Kidney (tissue), 14 donors: ENCODE data around the gene PSG2. TPM values are rescaled to one million over a fixed set of nuclear protein-coding genes. Genes with fewer than 3 reads are reported as not detected.
A peak's percentile ranks its signal among the peaks of the same experiment; 100 is the strongest.
"Not testable (repeated sequence)": the region's sequence is repeated elsewhere in the genome, so short reads cannot be mapped to it uniquely, and the experiment has no call there.

Experiments
- DNase-seq, 5 donors: peaks; one replicate each; pipeline ENCODE4 v3.0.0-alpha.2; 2013 to 2020
- FAIRE-seq: peaks from 2 replicates; lab custom pipeline; 2012; peaks lifted over from hg19 to GRCh38; lab: Jason Lieb, UNC
- H3K27ac ChIP-seq, 2 donors: one replicate each; pipeline ENCODE4 v1.7.0; 2013; ENCODE audit warnings: low read depth in 2 of 2, low read length in 2 of 2, inconsistent platforms in 1 of 2
- H3K27me3 ChIP-seq: one replicate; pipeline ENCODE4 v1.7.1; 2013; ENCODE audit warnings: low read length, inconsistent platforms; ENCODE audit not compliant: control insufficient read depth, insufficient read depth
- H3K36me3 ChIP-seq, 3 donors: one replicate each; pipeline versions ENCODE4 v1.7.0 to v1.7.1; 2013; ENCODE audit warnings: low read length in 3 of 3, control low read depth in 1 of 3, inconsistent platforms in 1 of 3; ENCODE audit not compliant: insufficient read depth in 3 of 3, control insufficient read depth in 2 of 3
- H3K4me1 ChIP-seq, 3 donors: one replicate each; pipeline versions ENCODE4 v1.7.0 to v1.7.1; 2013; ENCODE audit warnings: low read length in 3 of 3, inconsistent platforms in 1 of 3, low read depth in 1 of 3; ENCODE audit not compliant: control insufficient read depth in 2 of 3, insufficient read depth in 2 of 3
- H3K4me3 ChIP-seq, 3 donors: one replicate each; pipeline versions ENCODE4 v1.7.0 to v1.8.1; 2013; ENCODE audit warnings: low read length in 3 of 3, control low read depth in 1 of 3, inconsistent platforms in 1 of 3
- H3K9ac ChIP-seq, 3 donors: one replicate each; pipeline versions ENCODE4 v1.7.0 to v1.7.1; 2013; ENCODE audit warnings: low read length in 3 of 3, control low read depth in 1 of 3, inconsistent platforms in 1 of 3
- H3K9me3 ChIP-seq, 3 donors: one replicate each; pipeline versions ENCODE4 v1.7.0 to v1.7.1; 2013; ENCODE audit warnings: low read length in 3 of 3, control low read depth in 1 of 3, inconsistent platforms in 1 of 3; ENCODE audit not compliant: control insufficient read depth in 2 of 3, insufficient read depth in 1 of 3
- CTCF ChIP-seq: IDR thresholded peaks from 3 replicates; pipeline ENCODE4 v1.5.1; 2012; ENCODE audit warnings: mild to moderate bottlenecking, moderate library complexity, borderline replicate concordance; ENCODE audit not compliant: insufficient read depth; ENCODE audit errors: extremely low read depth
- intact Hi-C: fragments of 100-400 bp; cut with DNase I; formaldehyde crosslinking; loops from one replicate; pipeline ENCODE4 v1.11.1; 2022
- polyA plus RNA-seq: library from polyadenylated mRNA; stranded (reverse); fragments of 350-450 nt; fragmentation: Illumina TruSeq; extraction: RNeasy Lipid Tissue Mini Kit (QIAGEN cat#74804); gene quantifications from one replicate; pipeline ENCODE4 v1.2.3, GENCODE V29; 2014; ENCODE audit warnings: low read depth, low replicate concordance; ENCODE audit not compliant: insufficient read depth
- total RNA-seq: library from RNA; stranded (reverse); fragmentation: NEBNext Ultra II Directional; extraction: Animal tissue kit (Norgen Biotek cat#: 25700); gene quantifications from one replicate; pipeline ENCODE4 v1.2.1, GENCODE V29; 2021
- donor health status: control.
- donor health status: control.
- donor health status: control.
- donor health status: control.
- donor health status: control.
- donor health status: DM: yes; HTN: yes; CAD: no.
- donor health status: Normal renal cell carcinoma (clear cell type).

PSG2 gene
- total and polyA plus RNA-seq, 2 donors from 2014 or later = not detected

- DNase-seq, H3K4me3 ChIP-seq, H3K9me3 ChIP-seq, H3K27me3 ChIP-seq, FAIRE-seq, H3K27ac ChIP-seq, H3K36me3 ChIP-seq, H3K4me1 ChIP-seq, intact Hi-C loops, H3K9ac ChIP-seq: not testable (repeated sequence)
These were observed 24.1 kb downstream of the PSG2 start for GRCh38 chr19:43058440-43058839.

GRCh38 chr19:43047966-43048365, 34.5 kb downstream of the PSG2 start:
- H3K27me3 ChIP-seq, intact Hi-C loops, H3K36me3 ChIP-seq, H3K9me3 ChIP-seq, H3K27ac ChIP-seq, H3K9ac ChIP-seq, H3K4me3 ChIP-seq, H3K4me1 ChIP-seq, DNase-seq, FAIRE-seq: not testable (repeated sequence)

- H3K9me3 ChIP-seq, H3K4me3 ChIP-seq, H3K36me3 ChIP-seq, H3K9ac ChIP-seq, intact Hi-C loops, DNase-seq, H3K27ac ChIP-seq, FAIRE-seq, H3K27me3 ChIP-seq, H3K4me1 ChIP-seq: not testable (repeated sequence)
These were observed 35.9 kb downstream of the PSG2 start for GRCh38 chr19:43046578-43046977.

- H3K9ac ChIP-seq, DNase-seq, H3K27ac ChIP-seq, H3K27me3 ChIP-seq, H3K9me3 ChIP-seq, H3K4me3 ChIP-seq, FAIRE-seq, H3K36me3 ChIP-seq, intact Hi-C loops, H3K4me1 ChIP-seq: not testable (repeated sequence)
These were observed 38.9 kb downstream of the PSG2 start for GRCh38 chr19:43043492-43044180.

- H3K4me1 ChIP-seq, H3K27ac ChIP-seq, DNase-seq, FAIRE-seq, H3K36me3 ChIP-seq, H3K9ac ChIP-seq, H3K27me3 ChIP-seq, H3K9me3 ChIP-seq, H3K4me3 ChIP-seq, intact Hi-C loops: not testable (repeated sequence)
These were observed 50.9 kb downstream of the PSG2 start for GRCh38 chr19:43031645-43032044.

- FAIRE-seq (no peak), DNase-seq (no peak)
- Histone ChIP-seq H3K27me3 (no peaks in the 10 kb centered on the region), H3K9ac (no peak overlapping the region), H3K4me1 (no peaks in the 10 kb centered on the region), H3K27ac (no peak overlapping the region), H3K4me3 (no peak overlapping the region), H3K36me3 (no peaks in the 10 kb centered on the region), H3K9me3 (no peaks in the 10 kb centered on the region)
- TF ChIP-seq CTCF = no peak
- intact Hi-C loops = no loop called here
These were observed 53.6 kb downstream of the PSG2 start for GRCh38 chr19:43028866-43029265.

GRCh38 chr19:43027985-43028384, 54.5 kb downstream of the PSG2 start:
- H3K27ac ChIP-seq, H3K9me3 ChIP-seq, H3K4me1 ChIP-seq, FAIRE-seq, intact Hi-C loops, H3K36me3 ChIP-seq, H3K4me3 ChIP-seq, H3K9ac ChIP-seq, H3K27me3 ChIP-seq: not testable (repeated sequence)
- DNase-seq = peak in 1 of 5 donors; percentile 39

- H3K4me1 ChIP-seq, FAIRE-seq, H3K9me3 ChIP-seq, H3K36me3 ChIP-seq, H3K27me3 ChIP-seq, H3K4me3 ChIP-seq, H3K27ac ChIP-seq, intact Hi-C loops, DNase-seq, H3K9ac ChIP-seq: not testable (repeated sequence)
These were observed 55.4 kb downstream of the PSG2 start for GRCh38 chr19:43027061-43027460.
